Measurements from ENCODE around the gene WNT9A. TPM values are rescaled to one million over a fixed set of nuclear protein-coding genes. Genes with fewer than 3 reads are reported as not detected.

Gene WNT9A
- polyA plus RNA-seq, 1 of the 3 experiments (the other 2 are of a cell fraction) = 0.31 TPM

DNA sequence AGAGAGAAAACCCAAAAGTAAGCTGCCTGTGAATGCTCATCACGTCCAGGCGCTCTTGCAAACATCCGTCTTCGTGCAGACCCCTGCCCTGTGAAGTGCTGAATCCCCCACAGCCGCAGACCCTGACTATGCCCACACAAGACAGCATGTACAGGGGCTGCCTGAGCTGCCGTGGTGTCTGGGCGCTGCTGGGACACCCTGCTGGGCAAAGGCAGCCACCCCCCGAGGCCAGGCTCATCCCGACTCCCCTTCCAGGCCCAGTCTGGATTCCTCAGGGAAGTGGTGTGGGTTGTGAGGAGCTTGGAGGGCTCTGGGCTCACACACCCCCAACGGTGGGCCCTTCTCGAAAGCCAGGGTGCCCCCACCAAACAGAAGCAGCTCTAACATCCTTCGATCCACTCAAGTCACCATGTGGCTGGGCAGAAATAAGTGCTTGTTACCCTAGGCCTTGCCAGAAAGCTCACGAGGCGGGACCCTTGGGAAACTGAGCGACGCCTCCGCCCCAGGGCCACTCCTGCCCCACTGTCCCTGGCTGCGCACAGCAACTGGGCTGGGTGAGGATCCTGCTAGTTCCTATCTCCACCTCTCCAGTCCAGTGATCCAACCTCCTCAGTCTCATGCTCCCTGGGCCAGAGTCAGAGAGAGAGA lies 4.8 kb upstream of the WNT9A start:
- Histone ChIP-seq H3K36me3 (replicated peaks in 1 of 2; ENCODE audit: control insufficient read depth in 1 of 2, insufficient read depth in 2 of 2, low read length in 1 of 2) (no peaks in the 10 kb centered on the region), H3K4me2 (no peak overlapping the region), H4K20me1 (ENCODE audit: insufficient read depth) (no peaks in the 10 kb centered on the region), H3F3A (replicated peaks; ENCODE audit: insufficient read depth) (no peaks in the 10 kb centered on the region), H3K9me2 (no peaks in the 10 kb centered on the region), H3K79me2 (ENCODE audit: insufficient read depth) (no peaks in the 10 kb centered on the region), H3K4me1 (ENCODE audit: control insufficient read depth in 1 of 2, insufficient read depth in 2 of 2, low read depth in 1 of 2, low read length in 1 of 2) (no peaks in the 10 kb centered on the region), H3K9ac (no peak overlapping the region), H3K4me3 (ENCODE audit: low read depth in 2 of 2, low read length in 1 of 2) (no peak overlapping the region), H2AFZ (ENCODE audit: low read depth) (no peak overlapping the region), H3K9me3 (no peaks in the 10 kb centered on the region), H3K27ac (ENCODE audit: low read depth in 2 of 2, low read length in 1 of 2) (no peak overlapping the region), H3K27me3 (ENCODE audit: insufficient read depth) (no peaks in the 10 kb centered on the region)
- ChIA-PET CTCF (interaction anchor here (0.7 to 2.6 kb wide), 5 partner anchors 19 to 471 kb away, joined by 3 to 11 read pairs (median 5); no protein-coding TSS in a partner anchor), POLR2A (no interaction called here)
- TF ChIP-seq FOXJ3 (CRISPR knock-in tag; IDR thresholded peaks at IDR 0.05) (no peak), EZH2phosphoT487 (IDR thresholded peaks at IDR 0.05; ENCODE audit: borderline replicate concordance, low read depth) (no peak), JUND (IDR thresholded peaks at IDR 0.05) (no peak), MXI1 (IDR thresholded peaks at IDR 0.05; ENCODE audit: low read depth, low read length) (no peak), RXRA (IDR thresholded peaks at IDR 0.05; ENCODE audit: borderline replicate concordance, low read depth) (no peak), CHD2 (IDR thresholded peaks at IDR 0.05; ENCODE audit: low read length, partially characterized antibody) (no peak), TEAD4 (IDR thresholded peaks at IDR 0.05; ENCODE audit: borderline replicate concordance, insufficient read depth) (no peak), NFIC (IDR thresholded peaks at IDR 0.05; ENCODE audit: borderline replicate concordance) (no peak), GABPA (IDR thresholded peaks at IDR 0.05; ENCODE audit: low read depth) (no peak), MEF2A (IDR thresholded peaks at IDR 0.05; ENCODE audit: borderline replicate concordance, low read depth) (no peak), RFX5 (IDR thresholded peaks at IDR 0.05; ENCODE audit: low read length) (no peak)
- TF ChIP-seq, protein P1, sequence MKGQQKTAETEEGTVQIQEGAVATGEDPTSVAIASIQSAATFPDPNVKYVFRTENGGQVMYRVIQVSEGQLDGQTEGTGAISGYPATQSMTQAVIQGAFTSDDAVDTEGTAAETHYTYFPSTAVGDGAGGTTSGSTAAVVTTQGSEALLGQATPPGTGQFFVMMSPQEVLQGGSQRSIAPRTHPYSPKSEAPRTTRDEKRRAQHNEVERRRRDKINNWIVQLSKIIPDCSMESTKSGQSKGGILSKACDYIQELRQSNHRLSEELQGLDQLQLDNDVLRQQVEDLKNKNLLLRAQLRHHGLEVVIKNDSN (IDR thresholded peaks at IDR 0.05; ENCODE audit: borderline replicate concordance, low read depth) = no peak
- TF ChIP-seq, protein P2, sequence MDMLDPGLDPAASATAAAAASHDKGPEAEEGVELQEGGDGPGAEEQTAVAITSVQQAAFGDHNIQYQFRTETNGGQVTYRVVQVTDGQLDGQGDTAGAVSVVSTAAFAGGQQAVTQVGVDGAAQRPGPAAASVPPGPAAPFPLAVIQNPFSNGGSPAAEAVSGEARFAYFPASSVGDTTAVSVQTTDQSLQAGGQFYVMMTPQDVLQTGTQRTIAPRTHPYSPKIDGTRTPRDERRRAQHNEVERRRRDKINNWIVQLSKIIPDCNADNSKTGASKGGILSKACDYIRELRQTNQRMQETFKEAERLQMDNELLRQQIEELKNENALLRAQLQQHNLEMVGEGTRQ (IDR thresholded peaks at IDR 0.05; ENCODE audit: borderline replicate concordance, low read depth, low read length) = no peak
- TF ChIP-seq, protein P3, sequence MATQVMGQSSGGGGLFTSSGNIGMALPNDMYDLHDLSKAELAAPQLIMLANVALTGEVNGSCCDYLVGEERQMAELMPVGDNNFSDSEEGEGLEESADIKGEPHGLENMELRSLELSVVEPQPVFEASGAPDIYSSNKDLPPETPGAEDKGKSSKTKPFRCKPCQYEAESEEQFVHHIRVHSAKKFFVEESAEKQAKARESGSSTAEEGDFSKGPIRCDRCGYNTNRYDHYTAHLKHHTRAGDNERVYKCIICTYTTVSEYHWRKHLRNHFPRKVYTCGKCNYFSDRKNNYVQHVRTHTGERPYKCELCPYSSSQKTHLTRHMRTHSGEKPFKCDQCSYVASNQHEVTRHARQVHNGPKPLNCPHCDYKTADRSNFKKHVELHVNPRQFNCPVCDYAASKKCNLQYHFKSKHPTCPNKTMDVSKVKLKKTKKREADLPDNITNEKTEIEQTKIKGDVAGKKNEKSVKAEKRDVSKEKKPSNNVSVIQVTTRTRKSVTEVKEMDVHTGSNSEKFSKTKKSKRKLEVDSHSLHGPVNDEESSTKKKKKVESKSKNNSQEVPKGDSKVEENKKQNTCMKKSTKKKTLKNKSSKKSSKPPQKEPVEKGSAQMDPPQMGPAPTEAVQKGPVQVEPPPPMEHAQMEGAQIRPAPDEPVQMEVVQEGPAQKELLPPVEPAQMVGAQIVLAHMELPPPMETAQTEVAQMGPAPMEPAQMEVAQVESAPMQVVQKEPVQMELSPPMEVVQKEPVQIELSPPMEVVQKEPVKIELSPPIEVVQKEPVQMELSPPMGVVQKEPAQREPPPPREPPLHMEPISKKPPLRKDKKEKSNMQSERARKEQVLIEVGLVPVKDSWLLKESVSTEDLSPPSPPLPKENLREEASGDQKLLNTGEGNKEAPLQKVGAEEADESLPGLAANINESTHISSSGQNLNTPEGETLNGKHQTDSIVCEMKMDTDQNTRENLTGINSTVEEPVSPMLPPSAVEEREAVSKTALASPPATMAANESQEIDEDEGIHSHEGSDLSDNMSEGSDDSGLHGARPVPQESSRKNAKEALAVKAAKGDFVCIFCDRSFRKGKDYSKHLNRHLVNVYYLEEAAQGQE (IDR thresholded peaks at IDR 0.05; ENCODE audit: low read depth, low read length) = no peak
- 59% methylated on average over 7 of the region's 18 CpGs for WGBS (ENCODE audit: low lambda C conversion rate)
- DNase-seq = peak; percentile 25

All from SK-N-SH (cell line).